Dermis lymphatic vessel endothelial cell (primary cell): ENCODE data around the gene SEC14L5. TPM values are rescaled to one million over a fixed set of nuclear protein-coding genes. Genes with fewer than 3 reads are reported as not detected.

ENCODE experiments used
- total RNA-seq: library from RNA; depleted of rRNA; stranded (reverse); fragments of >200 nt; gene quantifications from 2 replicates; pipeline ENCODE4 v1.2.1, GENCODE V29; 2014

The SEC14L5 gene
- under 0.01 and 0.11 TPM in 2 replicates for total RNA-seq

GRCh38 chr16:4957720-4958509 lies at the start of gene SEC14L5:
SEC14L5 (plus strand) TSS chr16:4958330; CDS start chr16:4959324, 994 bp downstream.

GRCh38 chr16:4936991-4937781 lies 20.9 kb upstream of the SEC14L5 start, which contains the start of gene PPL:
PPL (minus strand) TSS chr16:4937148; CDS start chr16:4937045, 103 bp downstream.

GRCh38 chr16:5033256-5034166 lies 75.4 kb downstream of the SEC14L5 start, which contains the start of gene NAGPA:
NAGPA (minus strand) TSS chr16:5033935; CDS start chr16:5033914, 21 bp downstream.

GRCh38 chr16:5065813-5066212 lies 107.7 kb downstream of the SEC14L5 start, which contains the start of gene C16orf89:
C16orf89 (minus strand) TSS chr16:5065956; CDS start chr16:5065908, 48 bp downstream.

Other genes starting within 250 kb of the SEC14L5 start
- 12.9 and 13.1 TPM in 2 replicates for gene ANKS3, start 224.1 kb upstream of the SEC14L5 start, total RNA-seq
- 0.17 and 0.33 TPM in 2 replicates for gene DNAAF8, start 223.8 kb upstream of the SEC14L5 start, total RNA-seq
- gene ZNF500, start 191.2 kb upstream of the SEC14L5 start, total RNA-seq = 5.2 and 6.5 TPM in 2 replicates
- gene SEPTIN12, start 170.0 kb upstream of the SEC14L5 start, total RNA-seq = not detected in 2 replicates
- not detected in 2 replicates for gene SMIM22, start 163.0 kb upstream of the SEC14L5 start, total RNA-seq
- gene ROGDI, start 155.7 kb upstream of the SEC14L5 start, total RNA-seq = 26.6 and 26.9 TPM in 2 replicates
- gene GLYR1, start 111.0 kb upstream of the SEC14L5 start, total RNA-seq = 57.0 and 62.8 TPM in 2 replicates
- gene UBN1, start 110.8 kb upstream of the SEC14L5 start, total RNA-seq = 17.7 and 20.5 TPM in 2 replicates
- gene PPL, start 21.2 kb upstream of the SEC14L5 start, total RNA-seq = 2.5 and 3.2 TPM in 2 replicates
- 13.1 and 14.1 TPM in 2 replicates for gene NAGPA, start 75.6 kb downstream of the SEC14L5 start, total RNA-seq
- gene C16orf89, start 107.6 kb downstream of the SEC14L5 start, total RNA-seq = not detected in 2 replicates
- 20.5 and 24.3 TPM in 2 replicates for gene ALG1, start 113.5 kb downstream of the SEC14L5 start, total RNA-seq
- 5.9 and 6.9 TPM in 2 replicates for gene EEF2KMT, start 139.5 kb downstream of the SEC14L5 start, total RNA-seq